Measurements from ENCODE around the gene EDAR. TPM values are rescaled to one million over a fixed set of nuclear protein-coding genes. Genes with fewer than 3 reads are reported as not detected.

EDAR gene
- total and polyA plus RNA-seq, 9 of the 15 experiments (the other 6 are each of a cell fraction or from before 2014, with no cell fraction given), result 0.01 TPM; not detected in 8

DNA sequence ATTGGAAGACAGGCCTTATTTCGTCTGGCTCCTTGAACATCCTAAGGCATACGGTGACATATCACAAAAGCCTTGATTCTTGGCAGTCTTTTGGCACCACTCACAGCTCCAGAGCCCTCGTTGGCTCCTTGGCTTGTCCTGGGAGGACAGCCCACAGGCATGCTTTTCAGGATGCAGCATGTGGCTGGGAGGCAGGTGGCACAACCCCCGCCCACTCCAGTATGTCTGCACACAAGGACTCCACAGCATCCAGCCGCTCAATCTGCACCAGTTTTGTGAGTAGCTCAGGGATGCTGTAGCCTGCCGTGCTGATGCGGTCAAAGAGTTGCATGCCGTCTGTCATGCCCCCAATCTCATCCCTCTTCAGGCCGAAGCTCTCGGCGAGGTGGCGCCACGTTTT is 92.3 kb downstream of the EDAR start:
- Histone ChIP-seq H4K20me1 (replicated peaks; ENCODE audit: control insufficient read depth, insufficient read depth, low read length) (no peaks in the 10 kb centered on the region), H2AFZ (ENCODE audit: low read depth, low read length) (no peak overlapping the region), H3K27ac (ENCODE audit: extremely low read depth, low read depth, low read length) (no peak overlapping the region), H3K9ac (ENCODE audit: insufficient read depth in 1 of 2, low read depth in 2 of 2, low read length in 2 of 2) (no peak overlapping the region), H3K27me3 (ENCODE audit: control insufficient read depth in 2 of 2, insufficient read depth in 2 of 2, low read length in 2 of 2) (0 out of 5 replicates have a peak, but pooled peaks cover 0 to 5% of the 10 kb centered on the region in 2 experiments), H3K9me3 (replicated peaks; ENCODE audit: control insufficient read depth, insufficient read depth, low read depth, low read length) (no peaks in the 10 kb centered on the region), H3K4me2 (ENCODE audit: insufficient read depth, low read length) (no peak overlapping the region), H3K4me1 (replicated peaks in 1 of 2; ENCODE audit: control insufficient read depth in 2 of 2, insufficient read depth in 2 of 2, low read length in 2 of 2) (no peaks in the 10 kb centered on the region), H3K4me3 (no peak overlapping the region), H3K9me1 (ENCODE audit: control insufficient read depth, insufficient read depth, low read length) (no peaks in the 10 kb centered on the region), H3K36me3 (ENCODE audit: control insufficient read depth, insufficient read depth, low read length) (no peaks in the 10 kb centered on the region), H3K79me2 (ENCODE audit: control insufficient read depth, insufficient read depth, low read length) (no peaks in the 10 kb centered on the region)
- intact Hi-C loops (cut with micrococcal nuclease), result no loop called here
- BruUV-seq (replicated peaks), result no TSS peak
- FAIRE-seq (no peak), ATAC-seq (no peak), DNase-seq (ENCODE audit: extremely low read depth in 1 of 4, low spot score in 3 of 4) (no peak)
- CTCF ChIA-PET (ENCODE audit: low intra/inter-chr PET ratio), result no interaction called here
- TF ChIP-seq MCM3 (IDR thresholded peaks at IDR 0.05) (no peak), E2F3 (CRISPR knock-in tag; IDR thresholded peaks at IDR 0.05) (no peak), DNMT1 (IDR thresholded peaks at IDR 0.05) (no peak), RBM25 (IDR thresholded peaks at IDR 0.05; ENCODE audit: low read depth, low read length, severe bottlenecking) (no peak), BHLHE40 (IDR thresholded peaks at IDR 0.05; ENCODE audit: low read length) (no peak), ZFP1 (CRISPR knock-in tag; IDR thresholded peaks at IDR 0.05) (no peak), TBL1XR1 (IDR thresholded peaks at IDR 0.05; ENCODE audit: low read length in 2 of 2) (no peak), ARID2 (IDR thresholded peaks at IDR 0.05) (no peak)
- in situ Hi-C loops (cut with MboI), result no loop called here
- 20% methylated on average over 13 of the region's 13 CpGs for WGBS (ENCODE audit: insufficient coverage, low coverage, missing lambda C conversion rate)
- POLR2A ChIA-PET, result no interaction called here

DNA sequence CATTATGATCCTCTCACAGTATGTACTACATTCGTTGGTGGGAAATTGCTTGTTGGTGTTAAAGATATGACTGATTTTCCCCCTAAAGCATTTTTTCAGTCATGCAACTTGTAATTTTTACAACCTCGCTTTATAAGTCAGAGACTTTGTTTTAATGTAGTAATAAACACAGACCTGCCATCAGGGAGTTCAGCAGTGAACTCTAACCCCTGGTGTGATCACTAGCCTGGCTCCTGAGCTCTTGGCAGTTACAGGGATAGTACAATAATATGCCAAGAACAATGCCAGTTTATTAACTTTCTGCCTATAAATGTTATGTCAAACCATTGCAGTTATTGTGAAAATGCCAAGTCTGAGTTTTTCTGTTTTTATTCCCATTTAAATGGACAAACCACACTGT is 93.8 kb downstream of the EDAR start:
- CTCF ChIA-PET (ENCODE audit: low intra/inter-chr PET ratio), result no interaction called here
- no peak overlapping the region for H2AFZ ChIP-seq (ENCODE audit: low read depth, low read length)
- no peaks in the 10 kb centered on the region for H3K4me1 ChIP-seq (replicated peaks in 1 of 2; ENCODE audit: control insufficient read depth in 2 of 2, insufficient read depth in 2 of 2, low read length in 2 of 2)
- FAIRE-seq, result no peak
- WGBS (ENCODE audit: insufficient coverage, low coverage, missing lambda C conversion rate), result 12% methylated on average over 2 of the region's 2 CpGs
- no peak for ATAC-seq
- H3K27ac ChIP-seq (ENCODE audit: extremely low read depth, low read depth, low read length), result no peak overlapping the region
- no peak overlapping the region for H3K9ac ChIP-seq (ENCODE audit: insufficient read depth in 1 of 2, low read depth in 2 of 2, low read length in 2 of 2)
- POLR2A ChIA-PET, result interaction anchor here (0.7 to 1.4 kb wide), 2 partner anchors 10 to 311 kb away, joined by 3 read pairs; no protein-coding TSS in a partner anchor
- H3K36me3 ChIP-seq (ENCODE audit: control insufficient read depth, insufficient read depth, low read length), result no peaks in the 10 kb centered on the region
- H3K27me3 ChIP-seq (ENCODE audit: control insufficient read depth in 2 of 2, insufficient read depth in 2 of 2, low read length in 2 of 2), result 0 out of 5 replicates have a peak, but pooled peaks cover 0 to 5% of the 10 kb centered on the region in 2 experiments
- H3K79me2 ChIP-seq (ENCODE audit: control insufficient read depth, insufficient read depth, low read length), result no peaks in the 10 kb centered on the region
- no peaks in the 10 kb centered on the region for H3K9me3 ChIP-seq (replicated peaks; ENCODE audit: control insufficient read depth, insufficient read depth, low read depth, low read length)
- no peak overlapping the region for H3K4me3 ChIP-seq
- BruUV-seq (replicated peaks), result no TSS peak
- in situ Hi-C loops (cut with MboI) (no loop called here), intact Hi-C loops (cut with micrococcal nuclease) (no loop called here)
- no peak overlapping the region for H3K4me2 ChIP-seq (ENCODE audit: insufficient read depth, low read length)
- H4K20me1 ChIP-seq (replicated peaks; ENCODE audit: control insufficient read depth, insufficient read depth, low read length), result no peaks in the 10 kb centered on the region
- H3K9me1 ChIP-seq (ENCODE audit: control insufficient read depth, insufficient read depth, low read length), result no peaks in the 10 kb centered on the region
- DNase-seq (ENCODE audit: extremely low read depth in 1 of 4, low spot score in 3 of 4), result no peak
- TF ChIP-seq ZNF324 (CRISPR knock-in tag; IDR thresholded peaks at IDR 0.05) (no peak), ZNF431 (CRISPR knock-in tag; IDR thresholded peaks at IDR 0.05) (no peak), GABPA (tag; conservative IDR thresholded peaks at IDR 0.05; ENCODE audit: low read depth) (no peak), ZKSCAN1 (IDR thresholded peaks at IDR 0.05; ENCODE audit: low read depth, low read length) (no peak), CC2D1A (IDR thresholded peaks at IDR 0.05) (no peak), CEBPG (CRISPR knock-in tag; IDR thresholded peaks at IDR 0.05) (no peak), CEBPG (tag; conservative IDR thresholded peaks at IDR 0.05 in 1 of 2, IDR thresholded peaks at IDR 0.05 in 1 of 2) (no peak)
- TF ChIP-seq, protein P1, sequence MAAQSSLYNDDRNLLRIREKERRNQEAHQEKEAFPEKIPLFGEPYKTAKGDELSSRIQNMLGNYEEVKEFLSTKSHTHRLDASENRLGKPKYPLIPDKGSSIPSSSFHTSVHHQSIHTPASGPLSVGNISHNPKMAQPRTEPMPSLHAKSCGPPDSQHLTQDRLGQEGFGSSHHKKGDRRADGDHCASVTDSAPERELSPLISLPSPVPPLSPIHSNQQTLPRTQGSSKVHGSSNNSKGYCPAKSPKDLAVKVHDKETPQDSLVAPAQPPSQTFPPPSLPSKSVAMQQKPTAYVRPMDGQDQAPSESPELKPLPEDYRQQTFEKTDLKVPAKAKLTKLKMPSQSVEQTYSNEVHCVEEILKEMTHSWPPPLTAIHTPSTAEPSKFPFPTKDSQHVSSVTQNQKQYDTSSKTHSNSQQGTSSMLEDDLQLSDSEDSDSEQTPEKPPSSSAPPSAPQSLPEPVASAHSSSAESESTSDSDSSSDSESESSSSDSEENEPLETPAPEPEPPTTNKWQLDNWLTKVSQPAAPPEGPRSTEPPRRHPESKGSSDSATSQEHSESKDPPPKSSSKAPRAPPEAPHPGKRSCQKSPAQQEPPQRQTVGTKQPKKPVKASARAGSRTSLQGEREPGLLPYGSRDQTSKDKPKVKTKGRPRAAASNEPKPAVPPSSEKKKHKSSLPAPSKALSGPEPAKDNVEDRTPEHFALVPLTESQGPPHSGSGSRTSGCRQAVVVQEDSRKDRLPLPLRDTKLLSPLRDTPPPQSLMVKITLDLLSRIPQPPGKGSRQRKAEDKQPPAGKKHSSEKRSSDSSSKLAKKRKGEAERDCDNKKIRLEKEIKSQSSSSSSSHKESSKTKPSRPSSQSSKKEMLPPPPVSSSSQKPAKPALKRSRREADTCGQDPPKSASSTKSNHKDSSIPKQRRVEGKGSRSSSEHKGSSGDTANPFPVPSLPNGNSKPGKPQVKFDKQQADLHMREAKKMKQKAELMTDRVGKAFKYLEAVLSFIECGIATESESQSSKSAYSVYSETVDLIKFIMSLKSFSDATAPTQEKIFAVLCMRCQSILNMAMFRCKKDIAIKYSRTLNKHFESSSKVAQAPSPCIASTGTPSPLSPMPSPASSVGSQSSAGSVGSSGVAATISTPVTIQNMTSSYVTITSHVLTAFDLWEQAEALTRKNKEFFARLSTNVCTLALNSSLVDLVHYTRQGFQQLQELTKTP (IDR thresholded peaks at IDR 0.05; ENCODE audit: low read depth in 1 of 2, partially characterized antibody in 2 of 2), result no peak

Data from K562 (cell line).